Measurements from ENCODE around the gene RBBP8.
"Not testable (repeated sequence)": the region's sequence is repeated elsewhere in the genome, so short reads cannot be mapped to it uniquely, and the experiment has no call there.

RBBP8 gene

GRCh38 chr18:22946217-22946616 lies 13.1 kb downstream of the RBBP8 start:
- no peak for DNase-seq

- DNase-seq = no peak
These were observed 13.7 kb downstream of the RBBP8 start for GRCh38 chr18:22946846-22947245.

GRCh38 chr18:22951823-22952222 lies 18.7 kb downstream of the RBBP8 start:
- DNase-seq = no peak

GRCh38 chr18:22952525-22952924 lies 19.4 kb downstream of the RBBP8 start:
- no peak for DNase-seq

GRCh38 chr18:22953982-22954381 lies 20.9 kb downstream of the RBBP8 start:
- not testable (repeated sequence) for DNase-seq

GRCh38 chr18:22956226-22956625 lies 23.1 kb downstream of the RBBP8 start:
- DNase-seq = no peak

GRCh38 chr18:22961156-22961555 lies 28.0 kb downstream of the RBBP8 start:
- DNase-seq = no peak

GRCh38 chr18:22962004-22962403 lies 28.9 kb downstream of the RBBP8 start:
- DNase-seq = no peak

- no peak for DNase-seq
These were observed 31.0 kb downstream of the RBBP8 start for GRCh38 chr18:22964116-22964515.

- no peak for DNase-seq
These were observed 31.6 kb downstream of the RBBP8 start for GRCh38 chr18:22964722-22965121.

GRCh38 chr18:22971038-22971437 lies 37.9 kb downstream of the RBBP8 start:
- no peak for DNase-seq

GRCh38 chr18:22974001-22974400 lies 40.9 kb downstream of the RBBP8 start:
- DNase-seq = no peak

- DNase-seq = no peak
These were observed 41.6 kb downstream of the RBBP8 start for GRCh38 chr18:22974707-22975106.

GRCh38 chr18:22975508-22975907 lies 42.4 kb downstream of the RBBP8 start:
- DNase-seq = no peak

GRCh38 chr18:22977847-22978701 lies 44.9 kb downstream of the RBBP8 start:
- peak; percentile 10 for DNase-seq

GRCh38 chr18:22980394-22980793 lies 47.3 kb downstream of the RBBP8 start:
- no peak for DNase-seq

GRCh38 chr18:22981274-22982133 lies 48.4 kb downstream of the RBBP8 start:
- DNase-seq = no peak

GRCh38 chr18:22983175-22983574 lies 50.0 kb downstream of the RBBP8 start:
- peak; percentile 30 for DNase-seq

- DNase-seq = no peak
These were observed 52.1 kb downstream of the RBBP8 start for GRCh38 chr18:22985250-22985649.

GRCh38 chr18:22987547-22988189 lies 54.5 kb downstream of the RBBP8 start:
- DNase-seq = no peak

- DNase-seq = no peak
These were observed 55.1 kb downstream of the RBBP8 start for GRCh38 chr18:22988208-22988607.

- no peak for DNase-seq
These were observed 65.2 kb downstream of the RBBP8 start for GRCh38 chr18:22998344-22998743.

GRCh38 chr18:22999212-22999611 lies 66.1 kb downstream of the RBBP8 start:
- no peak for DNase-seq
